HCT116 (cell line): ENCODE data around the gene CHKA.

Experiments used
- CEBPB ChIP-seq: IDR thresholded peaks from 2 replicates; pipeline ENCODE4 v1.6.1; 2012; ENCODE audit warnings: low read depth
- EGR1 ChIP-seq: IDR thresholded peaks from 2 replicates; pipeline ENCODE4 v1.6.1; 2012; ENCODE audit warnings: low read depth
- EZH2 ChIP-seq: fragments of 200-600 bp; sonication (generic); IDR thresholded peaks from 2 replicates; pipeline ENCODE4 v1.6.1; 2017; ENCODE audit warnings: antibody characterized with exemption, mixed run types
- EZH2phosphoT487 ChIP-seq: fragments of 200-600 bp; IDR thresholded peaks from 2 replicates; pipeline ENCODE4 v1.6.1; 2018; ENCODE audit warnings: antibody characterized with exemption, borderline replicate concordance
- POLR2A ChIP-seq: IDR thresholded peaks from 2 replicates; pipeline ENCODE4 v1.7.0; 2011; ENCODE audit warnings: borderline replicate concordance; ENCODE audit not compliant: insufficient read depth, insufficient read length; ENCODE audit errors: extremely low read depth
- POLR2AphosphoS5 ChIP-seq: IDR thresholded peaks from 2 replicates; pipeline ENCODE4 v1.6.1; 2011; ENCODE audit warnings: mild to moderate bottlenecking, low read depth, low read length, moderate library complexity
- RAD21 ChIP-seq: IDR thresholded peaks from 2 replicates; pipeline ENCODE4 v1.6.1; 2012; ENCODE audit warnings: low read depth, mild to moderate bottlenecking
- ZNF274 ChIP-seq: fragments of 200-500 bp; sonication (Bioruptor generic); IDR thresholded peaks from 2 replicates; pipeline ENCODE4 v1.6.1; 2014; ENCODE audit warnings: mild to moderate bottlenecking, low read depth, low read length, inconsistent platforms
- TF ChIP-seq, protein P1 (sequence below), 3 experiments: fragments of 200-600 bp in 1 of 3; sonication (generic) in 1 of 3; IDR thresholded peaks in 2 of 3; conservative IDR thresholded peaks in 1 of 3; 2 replicates each; pipeline ENCODE4 v1.5.1; 2012 to 2017; ENCODE audit warnings: low read depth in 2 of 3, low read length in 2 of 3, antibody characterized with exemption in 1 of 3, borderline replicate concordance in 1 of 3, control low read depth in 1 of 3, mild to moderate bottlenecking in 1 of 3, mixed read lengths in 1 of 3, mixed run types in 1 of 3, moderate library complexity in 1 of 3; ENCODE audit not compliant: insufficient read depth in 1 of 3
- TF ChIP-seq, protein P2 (sequence below): IDR thresholded peaks from 2 replicates; pipeline ENCODE4 v1.6.1; 2012

DNA sequence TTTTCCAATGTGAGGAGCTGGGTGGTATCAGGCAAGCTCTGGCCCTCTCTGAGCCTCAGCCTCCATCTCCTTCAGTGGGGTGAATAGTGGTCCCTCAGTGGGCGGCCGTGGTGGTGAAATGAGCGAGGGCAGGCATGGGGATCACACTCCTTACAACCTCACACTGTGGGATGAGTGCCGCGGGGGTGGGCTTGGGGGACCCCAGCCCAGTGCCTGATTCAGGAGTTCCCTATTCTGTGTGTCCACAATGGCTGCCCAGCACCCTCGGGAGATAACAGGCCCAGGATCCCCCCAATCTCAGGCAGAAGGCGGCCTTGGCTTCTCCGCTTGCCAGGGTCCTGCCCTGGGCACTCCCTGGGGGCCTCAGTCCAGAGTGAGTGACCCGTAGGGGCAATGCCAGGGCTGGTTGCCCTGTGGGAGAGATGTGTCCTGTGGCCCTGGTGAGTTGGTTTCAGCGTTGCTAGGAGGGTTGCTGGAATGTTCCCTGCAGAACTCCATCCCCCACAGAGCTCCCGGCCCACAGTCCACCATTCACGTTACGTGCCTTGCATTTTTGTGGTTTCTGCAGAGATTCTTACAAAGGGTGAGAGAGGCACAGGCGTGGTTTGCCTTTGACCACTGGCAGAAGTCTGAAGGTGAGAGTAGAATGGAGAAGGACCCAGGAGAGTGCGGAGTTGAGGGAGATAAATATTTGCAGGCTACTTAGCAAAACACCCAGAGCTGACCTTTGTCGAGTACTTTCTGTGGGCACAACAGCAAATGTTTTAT, 108.2 kb downstream of the CHKA start:
- TF ChIP-seq, protein P1, sequence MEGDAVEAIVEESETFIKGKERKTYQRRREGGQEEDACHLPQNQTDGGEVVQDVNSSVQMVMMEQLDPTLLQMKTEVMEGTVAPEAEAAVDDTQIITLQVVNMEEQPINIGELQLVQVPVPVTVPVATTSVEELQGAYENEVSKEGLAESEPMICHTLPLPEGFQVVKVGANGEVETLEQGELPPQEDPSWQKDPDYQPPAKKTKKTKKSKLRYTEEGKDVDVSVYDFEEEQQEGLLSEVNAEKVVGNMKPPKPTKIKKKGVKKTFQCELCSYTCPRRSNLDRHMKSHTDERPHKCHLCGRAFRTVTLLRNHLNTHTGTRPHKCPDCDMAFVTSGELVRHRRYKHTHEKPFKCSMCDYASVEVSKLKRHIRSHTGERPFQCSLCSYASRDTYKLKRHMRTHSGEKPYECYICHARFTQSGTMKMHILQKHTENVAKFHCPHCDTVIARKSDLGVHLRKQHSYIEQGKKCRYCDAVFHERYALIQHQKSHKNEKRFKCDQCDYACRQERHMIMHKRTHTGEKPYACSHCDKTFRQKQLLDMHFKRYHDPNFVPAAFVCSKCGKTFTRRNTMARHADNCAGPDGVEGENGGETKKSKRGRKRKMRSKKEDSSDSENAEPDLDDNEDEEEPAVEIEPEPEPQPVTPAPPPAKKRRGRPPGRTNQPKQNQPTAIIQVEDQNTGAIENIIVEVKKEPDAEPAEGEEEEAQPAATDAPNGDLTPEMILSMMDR (IDR thresholded peaks at IDR 0.05 in 2 of 3, conservative IDR thresholded peaks at IDR 0.05 in 1 of 3; ENCODE audit: borderline replicate concordance in 1 of 3, insufficient read depth in 1 of 3, low read depth in 2 of 3, low read length in 2 of 3), result no peak
- TF ChIP-seq POLR2A, result no peak
- TF ChIP-seq POLR2AphosphoS5, result peak; percentile 47; the same call in 1 of the 2 replicates
- TF ChIP-seq EZH2, result no peak
- TF ChIP-seq RAD21, result no peak
- TF ChIP-seq ZNF274, result no peak
- no peak for TF ChIP-seq EGR1
- TF ChIP-seq, protein P2, sequence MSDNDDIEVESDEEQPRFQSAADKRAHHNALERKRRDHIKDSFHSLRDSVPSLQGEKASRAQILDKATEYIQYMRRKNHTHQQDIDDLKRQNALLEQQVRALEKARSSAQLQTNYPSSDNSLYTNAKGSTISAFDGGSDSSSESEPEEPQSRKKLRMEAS, result no peak
- TF ChIP-seq CEBPB, result no peak
- TF ChIP-seq EZH2phosphoT487, result no peak
